Activated naive CD4-positive, alpha-beta T cell treated with Interleukin-2 at 50 U/mL for 16 hours (primary cell): ENCODE measurements around the gene HECTD4.
"Not testable (repeated sequence)": the region's sequence is repeated elsewhere in the genome, so short reads cannot be mapped to it uniquely, and the experiment has no call there.

Experiments used
- DNase-seq: peaks from one replicate; pipeline ENCODE4 v3.0.0-alpha.2; 2020

Gene HECTD4

GRCh38 chr12:112244902-112245301, 137.3 kb downstream of the HECTD4 start:
- not testable (repeated sequence) for DNase-seq

DNA sequence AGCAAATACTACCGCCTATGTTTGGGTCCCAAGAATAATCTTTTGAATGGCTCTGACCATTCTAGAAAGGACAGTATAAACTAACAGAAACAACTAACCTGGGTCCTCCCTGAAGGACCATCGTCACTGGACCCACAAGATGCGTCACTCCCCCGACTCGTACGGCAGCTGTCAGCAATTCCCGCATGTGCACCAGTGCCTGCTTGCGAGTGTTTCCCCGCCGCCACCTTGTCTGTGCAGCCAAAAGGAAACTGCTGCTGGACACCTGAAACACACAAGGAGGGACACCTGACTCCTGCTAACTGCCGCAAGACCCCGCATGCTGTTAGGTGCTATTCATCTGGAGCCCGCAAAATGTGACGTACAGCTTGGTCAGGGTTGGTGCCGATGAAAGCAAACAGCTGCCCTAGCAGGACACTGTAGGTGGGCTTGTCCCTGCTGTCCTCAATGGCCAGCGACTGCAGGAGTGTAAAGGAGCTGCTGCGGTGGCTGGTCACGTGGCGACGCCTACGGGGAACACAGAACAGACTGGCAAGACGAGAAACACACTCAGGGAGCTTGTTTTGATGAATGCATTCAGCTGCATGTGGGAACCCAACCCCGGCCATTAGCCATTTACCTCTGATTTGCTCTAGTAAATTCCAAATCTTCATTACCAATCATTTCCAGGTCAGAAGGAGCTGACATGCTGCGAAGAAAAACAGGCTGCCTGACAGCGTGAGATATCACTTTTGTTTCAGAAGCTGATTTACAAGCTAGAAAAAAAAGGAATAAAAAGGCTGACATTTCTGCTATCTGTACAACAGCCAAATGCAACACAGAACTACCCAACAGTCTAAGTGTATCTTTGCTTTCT, 138.7 kb downstream of the HECTD4 start:
- no peak for DNase-seq

DNA sequence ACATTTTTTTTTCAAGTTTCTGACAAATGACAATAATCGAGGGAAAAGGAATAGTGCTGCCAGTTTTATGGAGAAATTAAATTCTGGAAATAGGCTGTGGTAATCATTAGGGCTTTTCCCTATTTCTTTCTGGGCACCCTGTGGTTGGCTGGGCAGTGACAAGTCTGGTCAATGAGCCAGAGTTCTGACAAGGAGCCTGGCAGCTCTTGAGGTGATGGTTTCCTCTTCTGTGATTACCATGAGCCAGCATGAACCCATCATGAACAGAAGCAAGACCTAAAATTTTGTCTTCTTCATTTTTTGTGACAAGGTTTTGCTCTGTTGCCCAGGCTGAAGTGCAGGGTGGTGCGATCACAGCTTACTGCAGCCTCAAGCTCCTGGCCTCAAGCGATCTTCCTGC, 141.1 kb downstream of the HECTD4 start:
- DNase-seq = no peak

DNA sequence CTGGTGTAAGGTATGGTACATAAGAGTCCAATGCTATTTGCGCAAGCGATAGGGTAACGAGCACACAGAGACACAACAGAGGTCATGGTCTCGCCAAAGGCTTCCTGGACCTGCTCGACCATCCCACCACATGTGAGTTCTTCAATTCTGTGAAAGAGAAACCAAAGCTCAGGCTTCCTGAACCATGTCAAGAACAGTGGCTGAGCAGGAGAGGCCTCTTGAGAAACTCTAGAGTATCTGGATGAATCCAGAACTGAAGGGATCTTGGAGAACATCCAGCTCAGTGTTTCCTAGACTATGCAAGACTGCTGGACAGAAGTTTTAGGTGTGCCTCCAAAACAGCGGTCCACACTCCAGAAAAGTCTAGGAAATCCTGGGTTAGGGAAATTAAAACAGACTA, 142.3 kb downstream of the HECTD4 start:
- no peak for DNase-seq

- DNase-seq = no peak
Measured at GRCh38 chr12:112239020-112239419, 143.2 kb downstream of the HECTD4 start.

DNA sequence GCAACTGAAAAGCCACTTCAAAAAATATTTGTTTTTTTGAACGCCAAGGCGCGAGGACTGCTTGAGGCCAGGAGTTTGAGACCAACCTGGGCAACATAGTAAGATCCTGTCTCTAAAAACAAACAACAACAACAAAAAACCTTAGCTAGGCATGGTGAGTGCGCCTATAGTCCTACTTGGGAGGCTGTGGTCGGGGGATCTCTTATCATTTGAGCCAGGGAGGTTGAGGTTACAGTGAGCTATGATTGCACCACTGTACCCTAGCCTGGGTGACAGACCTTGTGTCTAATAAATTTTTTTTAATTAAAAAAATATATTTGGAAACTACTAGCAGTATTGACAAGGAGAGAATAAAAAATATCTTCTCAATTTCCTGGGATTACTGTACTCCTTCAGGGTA, 143.8 kb downstream of the HECTD4 start:
- no peak for DNase-seq

- DNase-seq = no peak
Measured at GRCh38 chr12:112236786-112237185, 145.4 kb downstream of the HECTD4 start.

GRCh38 chr12:112236386-112236785, 145.8 kb downstream of the HECTD4 start:
- DNase-seq = no peak

DNA sequence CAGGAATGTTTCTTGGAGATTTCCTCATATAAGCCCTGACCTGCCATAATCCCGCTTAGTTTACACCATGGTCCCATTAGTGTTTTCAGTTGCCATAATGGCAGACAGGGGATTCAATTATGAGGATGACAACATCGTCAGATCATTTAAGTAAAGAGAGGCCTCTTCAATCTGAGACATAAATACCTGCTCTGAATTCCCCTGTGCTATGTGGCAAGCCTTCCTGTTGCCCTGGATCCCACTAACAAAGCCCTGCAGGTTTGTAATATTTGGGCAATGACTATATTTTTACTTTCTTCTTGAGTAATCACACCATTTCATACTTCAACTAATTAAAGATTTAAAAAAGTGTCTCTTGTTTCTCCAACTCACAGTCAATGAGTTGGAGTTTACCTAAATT, 147.9 kb downstream of the HECTD4 start:
- DNase-seq = no peak

GRCh38 chr12:112233242-112233641, 149.0 kb downstream of the HECTD4 start:
- no peak for DNase-seq

DNA sequence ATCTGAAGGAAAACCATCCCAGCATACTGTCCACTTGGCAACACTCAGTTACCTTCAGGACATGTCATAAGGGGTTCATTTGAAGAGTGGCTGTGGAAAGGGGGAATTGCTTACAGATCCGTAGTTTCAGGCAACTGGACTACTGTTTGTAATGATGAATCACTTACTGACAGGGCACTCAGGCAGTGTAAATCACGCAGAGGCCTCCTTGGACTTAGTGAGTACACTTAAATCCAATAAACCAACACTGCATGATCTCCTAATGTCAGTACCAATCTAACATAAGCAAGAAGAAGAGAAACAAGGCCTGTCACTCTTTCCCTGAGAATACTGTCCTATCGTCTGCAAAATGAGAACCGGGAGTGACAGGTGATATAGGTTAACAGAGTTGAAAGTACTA, 152.1 kb downstream of the HECTD4 start:
- no peak for DNase-seq

DNA sequence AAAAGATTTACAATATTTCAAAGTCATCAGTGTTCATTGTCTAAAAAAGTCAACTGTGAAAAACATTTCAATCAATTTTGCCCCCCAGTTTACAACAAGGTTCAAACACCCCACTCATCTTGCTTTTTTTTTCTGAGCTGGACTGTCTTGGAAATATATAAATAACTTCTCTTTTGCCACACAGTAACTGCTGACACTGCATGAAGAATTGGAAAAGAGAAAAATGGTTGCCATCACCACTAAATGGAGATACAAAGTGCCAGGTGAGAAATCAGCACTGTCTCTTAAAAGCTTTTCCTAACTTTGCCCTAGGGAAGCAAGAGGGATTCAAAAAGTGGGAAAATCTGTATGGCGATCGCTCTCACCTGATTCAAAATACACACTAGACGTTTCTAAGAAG, 155.5 kb downstream of the HECTD4 start:
- no peak for DNase-seq

DNA sequence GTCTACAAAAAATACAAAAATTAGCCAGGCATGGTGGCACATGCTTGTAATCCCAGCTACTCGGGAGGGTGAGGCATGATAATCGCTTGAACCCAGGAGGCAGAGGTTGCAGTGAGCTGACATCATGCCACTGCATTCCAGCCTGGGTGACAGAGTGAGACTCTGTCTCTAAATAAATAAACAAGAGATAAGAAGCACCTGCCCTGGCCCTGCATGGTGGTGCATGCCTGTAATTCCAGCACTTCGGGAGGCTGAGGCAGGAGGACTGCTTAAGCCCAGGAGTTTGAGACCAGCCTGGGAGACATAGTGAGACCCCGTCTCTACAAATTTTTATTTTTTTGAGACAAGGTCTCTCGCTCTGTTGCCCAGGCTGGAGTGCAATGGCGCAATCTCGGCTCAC, 161.6 kb downstream of the HECTD4 start:
- not testable (repeated sequence) for DNase-seq

GRCh38 chr12:112219195-112219594, 163.0 kb downstream of the HECTD4 start:
- no peak for DNase-seq

GRCh38 chr12:112218150-112218549, 164.1 kb downstream of the HECTD4 start:
- DNase-seq = no peak

GRCh38 chr12:112217647-112218046, 164.6 kb downstream of the HECTD4 start:
- no peak for DNase-seq

GRCh38 chr12:112216223-112216622, 166.0 kb downstream of the HECTD4 start:
- DNase-seq = no peak

DNA sequence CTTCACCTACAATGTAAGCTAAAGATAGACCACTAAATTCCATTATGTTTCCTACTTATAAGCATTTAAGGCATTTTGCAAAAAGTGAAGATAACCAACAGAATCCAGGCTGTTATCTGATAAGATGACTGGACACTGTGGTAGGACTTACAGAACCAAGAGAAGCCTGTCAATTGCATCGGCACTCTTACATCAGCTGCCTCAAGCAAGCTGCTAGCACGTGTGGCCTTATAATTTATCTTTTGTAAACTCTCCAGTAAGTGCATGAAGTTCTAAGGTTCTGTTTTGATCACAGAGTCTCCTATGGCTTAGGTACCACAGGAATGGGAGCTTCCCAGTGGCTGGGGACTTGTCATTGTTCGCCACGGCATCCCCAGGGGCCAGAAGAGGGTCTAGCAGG, 168.2 kb downstream of the HECTD4 start:
- DNase-seq = no peak

DNA sequence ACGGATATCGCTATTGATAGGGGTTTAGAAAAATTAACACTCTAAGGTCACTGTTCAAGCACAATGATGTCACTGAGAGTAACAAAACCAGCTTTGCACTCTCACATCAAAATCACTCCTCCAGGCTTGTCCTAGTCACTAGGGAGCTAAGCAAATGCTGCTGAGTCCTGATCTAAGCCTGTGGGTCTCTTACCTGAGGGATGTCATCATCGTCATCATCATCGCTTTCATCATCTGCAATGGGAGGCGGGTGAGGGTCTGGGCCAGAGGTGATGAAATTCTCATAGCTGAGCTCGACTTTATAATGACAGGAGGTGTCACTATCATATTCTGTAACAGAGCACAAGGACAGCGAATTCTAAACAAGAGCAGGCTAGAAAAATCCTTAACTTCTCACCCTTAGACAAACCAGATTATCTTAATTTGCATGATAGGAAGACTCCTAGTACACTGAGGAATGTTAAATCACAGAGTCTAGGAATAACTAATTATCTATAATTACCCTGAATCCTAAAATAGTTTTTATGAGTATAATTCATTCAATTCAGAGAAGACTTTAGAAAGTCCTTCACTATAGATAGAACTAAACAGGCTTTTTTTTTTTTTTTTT, 173.8 kb downstream of the HECTD4 start:
- no peak for DNase-seq

GRCh38 chr12:112207397-112207924, 174.8 kb downstream of the HECTD4 start:
- no peak for DNase-seq

- DNase-seq = no peak
Measured at GRCh38 chr12:112206944-112207343, 175.3 kb downstream of the HECTD4 start.

GRCh38 chr12:112199136-112199535, 183.1 kb downstream of the HECTD4 start:
- DNase-seq = no peak

DNA sequence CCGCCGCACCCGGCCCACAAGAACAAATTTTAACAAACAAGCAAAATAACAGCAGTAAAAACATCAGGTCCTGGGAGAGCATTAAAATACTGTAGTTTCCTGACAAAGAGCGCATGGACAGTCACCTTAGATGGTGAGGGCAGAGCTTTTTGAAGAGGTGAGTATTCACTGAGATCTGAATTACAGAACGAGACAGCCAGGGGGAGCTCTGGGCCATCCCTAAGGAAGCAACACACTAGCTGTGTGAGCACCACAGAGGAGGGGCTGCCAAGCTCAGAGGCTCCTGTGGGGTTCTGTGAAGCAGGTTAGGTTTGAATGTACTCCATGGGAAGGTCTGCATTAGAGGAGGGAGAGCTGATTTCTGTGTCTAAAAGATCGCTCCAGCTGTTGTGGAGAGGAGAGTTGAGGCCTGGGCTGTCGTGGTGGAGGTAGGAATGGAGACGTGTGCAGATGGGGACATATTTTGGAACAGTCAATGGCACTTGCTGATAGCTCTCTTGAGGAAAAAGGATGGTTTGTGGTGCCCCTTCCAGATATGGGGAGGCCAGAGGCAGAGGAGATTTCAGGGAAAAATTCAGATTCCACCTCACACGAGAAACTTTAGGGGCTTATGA, 184.0 kb downstream of the HECTD4 start:
- DNase-seq = peak; percentile 46
